SU-DHL-6 (cell line): ENCODE data around the gene SLX4.

Experiments used
- H2AFZ ChIP-seq: fragments of 200-600 bp; sonication (generic); 2 replicates; pipeline ENCODE4 v1.6.1; 2014; ENCODE audit warnings: low read depth, mild to moderate bottlenecking, moderate library complexity, mixed read lengths, antibody characterized with exemption, low read length; ENCODE audit not compliant: severe bottlenecking
- H3F3A ChIP-seq: fragments of 200-600 bp; shearing (Covaris generic); 2 replicates; pipeline ENCODE4 v1.6.0; 2016; ENCODE audit warnings: antibody characterized with exemption, mild to moderate bottlenecking; ENCODE audit not compliant: insufficient read depth
- H3K27ac ChIP-seq: fragments of 200-600 bp; sonication (generic); 2 replicates; pipeline ENCODE4 v1.5.1; 2016; ENCODE audit warnings: low read depth, mild to moderate bottlenecking, low read length, moderate library complexity, mixed read lengths
- H3K27me3 ChIP-seq: fragments of 200-600 bp; sonication (generic), shearing (Covaris generic); 2 replicates; pipeline ENCODE4 v1.6.0; 2014; ENCODE audit warnings: mild to moderate bottlenecking, low read length
- H3K36me3 ChIP-seq: fragments of 200-600 bp; sonication (generic); 2 replicates; pipeline ENCODE4 v1.6.1; 2014; ENCODE audit warnings: mild to moderate bottlenecking, low read length, mixed read lengths
- H3K4me2 ChIP-seq: fragments of 300-600, 200-600 bp; shearing (Covaris generic), sonication (generic); 2 replicates; pipeline ENCODE4 v1.6.0; 2014; ENCODE audit warnings: low read length, low read depth, mild to moderate bottlenecking; ENCODE audit not compliant: poor library complexity, severe bottlenecking
- H3K4me3 ChIP-seq: fragments of 200-600 bp; sonication (generic); 2 replicates; pipeline ENCODE4 v1.5.1; 2014; ENCODE audit warnings: antibody characterized with exemption, low read length, mild to moderate bottlenecking, mixed read lengths; ENCODE audit not compliant: insufficient read depth, poor library complexity, severe bottlenecking
- H3K79me2 ChIP-seq: fragments of 200-600 bp; sonication (generic); 2 replicates; pipeline ENCODE4 v1.6.1; 2014; ENCODE audit warnings: mild to moderate bottlenecking, low read length, moderate library complexity; ENCODE audit not compliant: insufficient read depth
- H3K9ac ChIP-seq: fragments of 200-600 bp; sonication (generic); 2 replicates; pipeline ENCODE4 v1.7.0; 2014; ENCODE audit warnings: mild to moderate bottlenecking, low read length
- H3K9me2 ChIP-seq: fragments of 200-600 bp; sonication (generic); replicated peaks from 2 replicates; pipeline ENCODE4 v1.6.1; 2014; ENCODE audit warnings: low read length; ENCODE audit not compliant: insufficient read depth
- H3K9me3 ChIP-seq: fragments of 200-600 bp; sonication (generic); 2 replicates; pipeline ENCODE4 v1.6.1; 2014; ENCODE audit warnings: low read length, mixed read lengths; ENCODE audit not compliant: insufficient read depth
- H4K20me1 ChIP-seq: fragments of 200-600 bp; sonication (generic); 2 replicates; pipeline ENCODE4 v1.6.1; 2014; ENCODE audit warnings: low read depth, mild to moderate bottlenecking, antibody characterized with exemption, low read length, moderate library complexity, mixed read lengths
- EZH2phosphoT487 ChIP-seq: fragments of 200-600 bp; sonication (generic), shearing (Covaris generic); conservative IDR thresholded peaks from 2 replicates; pipeline ENCODE4 v1.6.1; 2018; ENCODE audit warnings: mild to moderate bottlenecking, antibody characterized with exemption, low read length, moderate library complexity, mixed read lengths
- TF ChIP-seq, protein P1 (sequence below): fragments of 200-600 bp; sonication (generic); IDR thresholded peaks from one replicate; pipeline ENCODE4 v1.5.1; 2017; ENCODE audit warnings: antibody characterized with exemption, mild to moderate bottlenecking, low read length, moderate library complexity; ENCODE audit not compliant: insufficient read depth, poor library complexity, severe bottlenecking

The SLX4 gene

DNA sequence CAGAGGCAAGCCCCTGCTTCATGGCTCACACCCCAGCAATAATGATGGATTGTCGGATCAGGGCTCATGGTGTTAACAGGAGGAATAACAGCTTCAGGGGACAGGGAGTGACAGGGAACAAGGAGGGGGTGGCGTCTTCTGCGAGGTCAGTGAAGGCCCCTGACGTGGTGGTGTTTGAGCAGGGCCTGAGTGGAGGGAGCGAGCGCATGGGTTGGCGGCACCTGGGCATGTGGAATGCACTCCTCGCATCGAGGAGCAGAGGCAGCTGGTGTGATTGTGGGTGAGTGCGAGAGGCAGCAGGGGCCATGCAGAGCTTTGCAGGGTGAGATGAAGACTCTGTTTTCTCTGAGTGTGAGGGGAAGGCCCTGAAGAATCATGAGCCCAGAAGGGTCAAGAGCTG, 77.3 kb downstream of the SLX4 start:
- Histone ChIP-seq H3K9me2 (no peaks in the 10 kb centered on the region), H3K4me2 (no peak overlapping the region), H3K36me3 (no peaks in the 10 kb centered on the region), H3K4me3 (no peak overlapping the region), H3K79me2 (no peaks in the 10 kb centered on the region), H2AFZ (no peak overlapping the region), H3K9ac (no peak overlapping the region), H3K9me3 (no peaks in the 10 kb centered on the region), H3K27ac (no peak overlapping the region), H3F3A (peaks cover 23% of the 10 kb centered on the region), H4K20me1 (no peaks in the 10 kb centered on the region), H3K27me3 (no peaks in the 10 kb centered on the region)
- TF ChIP-seq, protein P1, sequence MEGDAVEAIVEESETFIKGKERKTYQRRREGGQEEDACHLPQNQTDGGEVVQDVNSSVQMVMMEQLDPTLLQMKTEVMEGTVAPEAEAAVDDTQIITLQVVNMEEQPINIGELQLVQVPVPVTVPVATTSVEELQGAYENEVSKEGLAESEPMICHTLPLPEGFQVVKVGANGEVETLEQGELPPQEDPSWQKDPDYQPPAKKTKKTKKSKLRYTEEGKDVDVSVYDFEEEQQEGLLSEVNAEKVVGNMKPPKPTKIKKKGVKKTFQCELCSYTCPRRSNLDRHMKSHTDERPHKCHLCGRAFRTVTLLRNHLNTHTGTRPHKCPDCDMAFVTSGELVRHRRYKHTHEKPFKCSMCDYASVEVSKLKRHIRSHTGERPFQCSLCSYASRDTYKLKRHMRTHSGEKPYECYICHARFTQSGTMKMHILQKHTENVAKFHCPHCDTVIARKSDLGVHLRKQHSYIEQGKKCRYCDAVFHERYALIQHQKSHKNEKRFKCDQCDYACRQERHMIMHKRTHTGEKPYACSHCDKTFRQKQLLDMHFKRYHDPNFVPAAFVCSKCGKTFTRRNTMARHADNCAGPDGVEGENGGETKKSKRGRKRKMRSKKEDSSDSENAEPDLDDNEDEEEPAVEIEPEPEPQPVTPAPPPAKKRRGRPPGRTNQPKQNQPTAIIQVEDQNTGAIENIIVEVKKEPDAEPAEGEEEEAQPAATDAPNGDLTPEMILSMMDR: no peak
- TF ChIP-seq EZH2phosphoT487: no peak

DNA sequence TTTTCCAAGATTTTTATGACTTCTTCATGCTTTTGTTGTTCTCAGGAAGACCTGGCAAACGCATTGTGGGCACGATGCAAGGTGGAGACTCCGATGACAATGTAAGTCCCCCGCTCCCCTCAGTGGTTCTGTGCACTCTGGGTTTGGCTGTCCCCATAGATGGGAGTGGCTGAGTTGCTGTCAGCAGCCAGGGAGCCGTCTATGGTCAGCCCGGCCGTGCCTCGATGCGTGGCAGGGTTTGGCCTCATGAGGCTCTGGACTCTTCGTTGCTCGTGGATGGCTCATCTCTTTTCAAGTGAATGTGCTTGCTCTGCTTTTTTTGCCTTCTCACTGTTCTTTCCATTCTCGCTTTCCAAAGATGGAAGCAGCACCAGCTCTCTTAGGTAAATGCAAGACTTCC, 78.7 kb downstream of the SLX4 start:
- Histone ChIP-seq H3K4me2 (no peak overlapping the region), H3K9me3 (no peaks in the 10 kb centered on the region), H3K79me2 (no peaks in the 10 kb centered on the region), H3K27ac (no peak overlapping the region), H4K20me1 (no peaks in the 10 kb centered on the region), H3K9me2 (no peaks in the 10 kb centered on the region), H3K4me3 (no peak overlapping the region), H3F3A (peaks cover 18% of the 10 kb centered on the region), H3K36me3 (no peaks in the 10 kb centered on the region), H3K27me3 (no peaks in the 10 kb centered on the region), H2AFZ (no peak overlapping the region), H3K9ac (no peak overlapping the region)
- TF ChIP-seq EZH2phosphoT487: no peak
- TF ChIP-seq, protein P1: no peak
